Activated CD4-positive, CD25-positive, alpha-beta regulatory T cell treated with anti-CD3 and anti-CD28 coated beads, Interleukin-2, amount 50 U/mL, for 24 hours (primary cell): ENCODE measurements around the gene JMJD8.
A peak's percentile ranks its signal among the peaks of the same experiment; 100 is the strongest.

Experiments
- ATAC-seq, 2 donors: fragments of 150-1000 bp; cut with Tn5 transposase; one replicate each; pipeline ENCODE4 v1.10.0; 2021; ENCODE audit warnings: mild to moderate bottlenecking in 1 of 2, moderate library complexity in 1 of 2

JMJD8 gene

DNA sequence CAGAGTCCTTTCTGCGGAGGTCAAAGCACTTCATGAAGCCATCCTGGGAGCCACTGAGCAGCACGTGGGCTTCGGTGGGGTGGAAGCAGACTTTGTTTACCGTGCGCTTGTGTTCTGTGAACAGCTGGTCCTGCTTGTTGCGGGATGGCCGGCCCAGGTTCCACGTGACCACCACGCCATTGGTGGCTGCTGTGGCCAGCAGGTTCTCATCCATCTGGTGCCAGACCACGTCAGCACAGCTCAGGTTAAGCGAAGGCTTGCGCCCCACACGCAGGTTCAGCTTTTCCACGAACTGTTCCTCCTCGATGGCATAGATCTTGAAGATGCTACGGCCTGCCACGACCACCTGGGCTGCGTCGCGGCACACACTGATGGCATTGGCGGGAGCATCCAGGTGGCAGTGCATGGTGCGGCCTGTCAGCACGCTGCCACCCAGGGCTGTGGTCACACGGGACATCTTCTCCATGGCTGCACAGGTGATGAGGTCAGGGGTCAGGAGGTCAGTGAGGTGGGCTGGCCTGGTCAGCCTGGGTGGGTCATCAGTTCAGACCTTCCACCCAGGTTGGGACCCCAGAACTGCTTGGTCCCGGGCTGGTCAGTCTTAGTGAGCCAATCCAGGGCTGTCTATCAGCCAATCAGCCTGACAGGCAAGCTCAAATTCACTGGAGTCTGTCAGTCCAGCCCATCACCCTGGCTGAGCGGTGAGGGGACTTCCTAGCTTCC is 5.2 kb upstream of the JMJD8 start:
- ATAC-seq = no peak

DNA sequence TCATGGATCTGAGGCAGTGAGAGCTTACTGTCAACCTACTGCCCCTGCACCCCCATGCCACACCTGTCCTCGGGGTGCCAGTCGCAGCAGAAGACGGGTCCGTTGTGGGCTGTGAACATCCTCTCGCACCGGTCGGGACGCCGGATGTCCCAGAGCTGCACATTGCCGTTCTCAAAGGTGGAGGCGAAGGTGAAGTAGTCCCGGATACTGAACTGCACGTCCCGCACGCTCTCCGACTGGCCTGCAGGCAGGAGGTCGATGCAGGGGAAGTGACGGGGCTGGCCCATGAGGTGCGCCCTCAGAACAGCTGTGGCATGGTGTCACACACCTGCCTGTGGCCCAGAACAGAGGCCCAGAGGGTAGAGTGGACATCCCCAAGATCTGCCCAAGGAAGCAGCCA is 3.4 kb upstream of the JMJD8 start:
- no peak for ATAC-seq

DNA sequence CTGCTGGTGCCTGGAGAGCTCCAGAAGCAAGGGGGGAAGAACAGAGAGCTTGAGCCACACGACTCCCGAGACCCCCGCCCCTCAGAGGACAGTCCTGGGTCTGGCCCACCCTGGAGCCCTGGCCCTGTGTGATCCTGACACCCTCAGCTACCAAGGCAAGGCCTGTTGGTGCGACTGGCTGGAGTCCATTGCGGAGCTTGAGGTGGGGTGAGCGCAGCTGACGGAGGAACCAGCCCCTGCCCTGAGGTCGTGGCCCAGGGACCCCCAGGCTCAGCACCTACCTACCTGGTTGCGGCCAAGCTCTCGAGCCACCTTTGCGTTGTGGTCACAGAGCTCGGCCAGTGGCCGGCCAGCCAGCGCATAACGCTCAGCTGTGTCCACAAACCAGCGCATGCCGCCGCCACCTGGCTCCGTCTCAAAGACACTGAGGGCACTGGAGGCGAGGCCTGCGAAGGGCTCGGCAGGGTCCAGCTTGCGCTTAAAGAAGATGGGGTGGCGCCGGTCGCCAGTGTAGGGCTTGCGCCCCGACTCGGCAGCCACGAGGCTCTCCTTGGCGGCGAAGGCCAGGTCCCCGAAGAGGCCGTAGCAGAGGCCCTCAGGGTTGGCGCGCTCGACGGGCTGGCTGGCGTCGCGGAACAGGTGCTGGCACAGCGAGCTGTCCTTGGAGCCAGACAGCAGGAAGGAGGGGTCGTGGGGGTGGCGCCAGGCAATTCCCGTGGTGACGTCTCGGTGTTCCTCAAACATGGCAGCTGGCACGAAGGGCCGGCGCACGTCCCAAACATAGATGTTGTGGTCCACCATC is 2.5 kb upstream of the JMJD8 start:
- ATAC-seq = no peak

DNA sequence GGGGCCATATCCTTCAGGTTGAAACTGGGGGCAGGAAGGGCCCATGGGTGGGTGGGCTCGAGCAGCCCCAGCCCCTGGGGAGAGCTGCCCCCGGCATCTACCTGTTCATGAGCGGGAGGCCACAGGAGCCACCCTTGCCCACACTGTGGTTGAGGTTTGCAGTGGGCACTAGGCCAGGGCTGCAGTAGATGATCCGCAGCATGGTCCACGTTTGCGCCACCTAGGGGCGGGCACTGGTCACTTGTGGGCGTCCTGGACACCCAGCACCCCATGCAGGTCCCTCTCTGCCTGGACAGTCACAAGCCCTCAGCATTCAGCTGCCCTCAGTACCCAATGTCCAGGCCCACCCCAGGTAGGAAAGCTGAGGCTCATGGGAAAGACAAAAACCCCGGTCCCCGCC is 1.8 kb upstream of the JMJD8 start:
- no peak for ATAC-seq

DNA sequence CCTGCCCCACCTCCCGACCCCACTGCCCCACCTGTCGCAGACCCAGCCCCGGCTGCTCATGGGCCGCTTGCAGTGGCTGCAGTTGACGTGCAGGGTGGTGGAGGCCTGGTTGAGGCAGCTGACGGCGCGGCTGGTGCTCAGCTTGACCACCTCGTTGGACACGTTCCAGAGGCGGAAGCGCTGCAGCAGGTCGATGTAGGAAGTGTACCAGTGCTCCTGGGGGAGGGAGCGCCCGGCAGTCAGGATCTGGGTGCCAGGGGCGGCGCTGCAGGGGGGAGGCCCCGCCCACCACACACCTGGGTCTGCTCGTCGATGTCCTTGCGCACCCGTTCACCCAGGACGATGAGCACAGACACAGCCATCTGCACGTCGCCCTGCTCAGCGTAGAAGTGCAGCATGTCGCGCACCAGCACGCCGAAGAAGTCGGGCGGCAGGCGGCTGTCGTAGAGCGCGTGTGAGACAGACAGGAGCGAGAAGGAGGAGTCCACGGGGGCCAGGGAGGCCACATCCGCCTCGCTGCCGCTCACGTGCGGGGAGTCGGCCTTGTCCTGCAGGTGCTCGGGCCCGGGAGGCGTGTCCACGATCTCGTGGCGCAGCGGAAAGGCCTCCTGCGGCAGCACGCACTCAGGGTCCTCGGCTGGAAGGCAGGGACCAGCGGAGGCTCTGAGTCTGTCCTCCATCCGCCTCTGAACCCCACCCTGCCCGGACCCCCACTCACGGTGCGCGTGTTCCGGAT is 995 bp upstream of the JMJD8 start:
- ATAC-seq = no peak

DNA sequence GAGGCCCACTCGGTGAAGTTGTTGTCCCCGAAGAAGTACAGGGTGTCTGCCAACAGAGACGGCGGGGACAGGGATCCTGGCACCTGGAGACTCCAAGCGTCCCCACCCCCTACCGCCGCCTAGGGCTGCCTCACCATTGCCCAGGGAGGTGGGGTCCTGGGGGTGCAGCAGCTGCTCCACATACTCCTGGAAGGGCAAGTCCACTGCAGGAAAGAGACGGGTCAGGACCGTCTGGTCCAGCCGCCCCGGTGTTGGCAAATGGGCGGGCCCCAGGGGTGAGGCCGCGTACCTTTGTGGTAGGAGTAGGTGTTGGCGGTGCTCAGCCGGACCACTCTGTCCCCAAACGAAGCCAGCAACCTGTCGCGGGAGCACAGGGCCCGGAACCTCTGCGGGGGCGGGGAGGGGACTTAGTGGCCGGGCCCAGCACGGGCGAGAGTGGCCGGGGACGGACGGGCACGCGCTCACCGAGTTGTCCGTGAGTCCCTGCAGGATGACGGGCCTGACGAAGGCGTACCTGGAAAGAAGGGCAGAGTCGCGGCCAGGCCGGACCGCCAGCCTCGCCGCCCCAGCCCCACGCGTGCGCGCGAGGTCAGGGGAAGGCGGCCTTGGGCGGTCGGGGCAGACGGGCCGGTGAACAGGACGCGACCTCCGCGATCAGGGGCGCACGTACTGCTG is 601 bp downstream of the JMJD8 start:
- no peak for ATAC-seq

DNA sequence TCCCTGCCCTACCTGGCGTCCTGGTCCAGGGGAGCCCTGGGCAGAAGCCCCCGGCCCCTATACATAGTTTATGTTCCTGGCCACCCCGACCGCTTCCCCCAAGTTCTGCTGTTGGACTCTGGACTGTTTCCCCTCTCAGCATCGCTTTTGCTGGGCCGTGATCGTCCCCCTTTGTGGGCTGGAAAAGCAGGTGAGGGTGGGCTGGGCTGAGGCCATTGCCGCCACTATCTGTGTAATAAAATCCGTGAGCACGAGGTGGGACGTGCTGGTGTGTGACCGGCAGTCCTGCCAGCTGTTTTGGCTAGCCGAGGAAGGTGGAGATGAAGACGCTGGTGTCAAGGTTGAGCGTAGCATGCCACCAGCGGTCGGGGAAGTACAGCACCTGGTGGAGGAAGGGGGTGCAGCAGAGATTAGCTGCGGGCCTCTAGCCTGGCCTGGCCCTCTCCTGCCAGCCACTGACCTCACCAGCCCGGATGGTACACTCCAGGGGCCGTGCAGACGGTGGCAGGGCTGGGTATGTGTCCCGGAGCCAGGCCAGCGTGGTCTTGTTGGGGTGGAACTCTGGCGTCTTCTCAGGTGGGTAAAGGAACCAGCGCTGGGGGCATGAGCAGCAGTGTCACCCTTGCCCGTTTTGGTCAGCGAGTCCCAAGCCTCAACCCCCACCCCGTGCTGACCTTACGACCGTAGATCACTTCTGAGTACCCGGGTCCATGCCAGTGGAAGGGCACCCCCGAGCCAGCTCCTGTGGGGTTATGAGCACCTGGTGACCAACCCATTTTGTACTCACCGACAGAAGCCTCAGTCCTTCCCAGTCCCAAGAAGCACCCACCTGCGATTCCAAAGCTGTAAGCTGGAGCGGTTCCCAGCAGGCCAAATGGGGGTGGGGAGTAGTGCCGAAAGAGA is 1.4 kb downstream of the JMJD8 start:
- no peak for ATAC-seq

DNA sequence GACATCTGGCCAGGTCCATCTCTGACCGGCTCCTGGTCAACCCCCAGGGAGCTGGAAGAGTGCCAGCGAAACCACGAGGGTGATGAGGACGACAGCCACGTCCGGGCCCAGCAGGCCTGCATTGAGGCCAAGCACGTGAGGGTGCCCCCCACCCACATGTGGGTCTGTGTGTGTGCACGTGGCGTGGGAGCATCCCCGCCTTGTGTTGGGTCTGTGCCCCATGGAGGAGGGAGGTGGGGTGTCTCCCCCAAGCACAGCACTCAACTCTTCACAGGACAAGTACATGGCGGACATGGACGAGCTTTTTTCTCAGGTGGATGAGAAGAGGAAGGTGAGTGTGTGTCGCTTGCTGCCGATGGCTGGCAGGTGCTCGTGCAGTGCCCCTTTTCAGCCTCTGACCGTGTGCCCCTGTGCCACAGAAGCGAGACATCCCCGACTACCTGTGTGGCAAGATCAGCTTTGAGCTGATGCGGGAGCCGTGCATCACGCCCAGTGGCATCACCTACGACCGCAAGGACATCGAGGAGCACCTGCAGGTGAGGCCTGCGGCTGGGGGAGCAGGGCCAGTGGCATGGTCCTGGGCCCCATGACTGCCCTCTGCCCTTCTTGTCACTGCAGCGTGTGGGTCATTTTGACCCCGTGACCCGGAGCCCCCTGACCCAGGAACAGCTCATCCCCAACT is 2.2 kb downstream of the JMJD8 start:
- ATAC-seq = no peak

DNA sequence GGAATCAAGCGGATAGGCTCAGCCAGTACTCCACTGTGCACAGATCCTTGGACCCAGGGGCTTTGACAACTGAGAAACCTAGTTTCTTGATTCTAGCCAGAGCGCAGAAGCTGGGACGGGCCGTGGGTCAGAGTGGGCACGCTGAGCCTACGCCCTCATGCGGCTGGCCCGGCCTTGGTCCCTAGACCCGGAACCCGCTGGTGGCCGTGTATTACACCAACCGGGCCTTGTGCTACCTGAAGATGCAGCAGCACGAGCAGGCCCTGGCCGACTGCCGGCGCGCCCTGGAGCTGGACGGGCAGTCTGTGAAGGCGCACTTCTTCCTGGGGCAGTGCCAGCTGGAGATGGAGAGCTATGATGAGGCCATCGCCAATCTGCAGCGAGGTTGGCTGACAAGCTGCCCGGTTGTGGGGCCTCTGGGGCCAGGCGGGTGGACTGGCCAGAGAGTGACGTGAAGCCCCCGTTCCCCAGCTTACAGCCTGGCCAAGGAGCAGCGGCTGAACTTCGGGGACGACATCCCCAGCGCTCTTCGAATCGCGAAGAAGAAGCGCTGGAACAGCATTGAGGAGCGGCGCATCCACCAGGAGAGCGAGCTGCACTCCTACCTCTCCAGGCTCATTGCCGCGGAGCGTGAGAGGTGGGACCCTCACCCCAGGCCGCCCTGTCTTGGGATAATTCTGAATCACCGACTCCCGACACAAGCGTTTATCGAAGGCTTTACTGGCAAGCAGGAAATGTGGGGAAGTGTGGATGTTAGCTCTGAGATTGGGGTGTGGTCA is 3.0 kb downstream of the JMJD8 start:
- ATAC-seq = no peak

DNA sequence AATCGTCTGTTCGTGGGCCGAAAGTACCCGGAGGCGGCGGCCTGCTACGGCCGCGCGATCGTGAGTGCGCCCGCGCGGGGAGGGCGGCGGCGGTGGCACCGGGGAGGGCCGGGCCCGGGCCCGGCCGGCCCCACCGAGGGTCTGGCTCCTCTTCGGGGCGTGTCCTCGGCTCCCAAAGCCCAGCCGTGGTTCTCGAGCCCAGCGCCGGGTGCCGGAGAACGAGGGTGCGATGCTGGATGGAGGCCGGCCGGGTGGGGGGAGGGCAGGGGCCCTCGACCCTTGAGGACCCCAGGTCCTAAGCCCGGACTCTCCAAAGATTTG is 3.5 kb downstream of the JMJD8 start:
- ATAC-seq = no peak

DNA sequence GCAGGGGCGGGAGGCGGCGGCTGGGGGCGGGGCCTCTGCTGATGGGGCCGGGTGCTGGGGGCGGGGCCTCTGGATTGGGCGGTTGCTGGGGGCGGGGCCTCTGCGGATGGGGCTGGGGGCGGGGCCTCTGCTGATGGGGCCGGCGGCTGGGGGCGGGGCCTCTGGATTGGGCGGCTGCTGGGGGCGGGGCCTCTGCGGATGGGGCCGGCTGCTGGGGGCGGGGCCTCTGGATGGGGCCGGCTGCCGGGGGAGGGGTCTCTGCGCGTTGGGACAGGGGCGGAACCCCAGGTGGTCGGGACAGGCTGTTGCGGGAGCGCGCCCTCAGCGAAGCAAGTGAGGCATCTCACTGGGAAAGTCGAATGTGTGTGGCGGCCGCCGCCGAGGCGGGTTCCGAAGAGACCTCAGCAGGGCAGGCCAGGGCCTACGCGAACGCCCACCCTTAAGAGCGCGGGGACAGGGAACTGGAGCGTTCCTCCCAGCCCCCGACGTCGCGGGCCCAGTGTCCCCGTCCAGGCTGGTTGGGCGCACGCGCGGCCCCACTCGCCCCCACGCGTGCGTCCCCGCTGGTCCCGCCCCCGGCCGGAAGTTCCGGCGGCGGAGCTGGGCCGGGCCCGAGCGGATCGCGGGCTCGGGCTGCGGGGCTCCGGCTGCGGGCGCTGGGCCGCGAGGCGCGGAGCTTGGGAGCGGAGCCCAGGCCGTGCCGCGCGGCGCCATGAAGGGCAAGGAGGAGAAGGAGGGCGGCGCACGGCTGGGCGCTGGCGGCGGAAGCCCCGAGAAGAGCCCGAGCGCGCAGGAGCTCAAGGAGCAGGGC is 4.1 kb downstream of the JMJD8 start, which contains the start of gene STUB1:
STUB1 (plus strand) TSS at position 597 of the 811 bp plus-strand sequence; CDS start at position 713, 116 bp downstream.
- peak; percentile 47 to 49 for ATAC-seq

DNA sequence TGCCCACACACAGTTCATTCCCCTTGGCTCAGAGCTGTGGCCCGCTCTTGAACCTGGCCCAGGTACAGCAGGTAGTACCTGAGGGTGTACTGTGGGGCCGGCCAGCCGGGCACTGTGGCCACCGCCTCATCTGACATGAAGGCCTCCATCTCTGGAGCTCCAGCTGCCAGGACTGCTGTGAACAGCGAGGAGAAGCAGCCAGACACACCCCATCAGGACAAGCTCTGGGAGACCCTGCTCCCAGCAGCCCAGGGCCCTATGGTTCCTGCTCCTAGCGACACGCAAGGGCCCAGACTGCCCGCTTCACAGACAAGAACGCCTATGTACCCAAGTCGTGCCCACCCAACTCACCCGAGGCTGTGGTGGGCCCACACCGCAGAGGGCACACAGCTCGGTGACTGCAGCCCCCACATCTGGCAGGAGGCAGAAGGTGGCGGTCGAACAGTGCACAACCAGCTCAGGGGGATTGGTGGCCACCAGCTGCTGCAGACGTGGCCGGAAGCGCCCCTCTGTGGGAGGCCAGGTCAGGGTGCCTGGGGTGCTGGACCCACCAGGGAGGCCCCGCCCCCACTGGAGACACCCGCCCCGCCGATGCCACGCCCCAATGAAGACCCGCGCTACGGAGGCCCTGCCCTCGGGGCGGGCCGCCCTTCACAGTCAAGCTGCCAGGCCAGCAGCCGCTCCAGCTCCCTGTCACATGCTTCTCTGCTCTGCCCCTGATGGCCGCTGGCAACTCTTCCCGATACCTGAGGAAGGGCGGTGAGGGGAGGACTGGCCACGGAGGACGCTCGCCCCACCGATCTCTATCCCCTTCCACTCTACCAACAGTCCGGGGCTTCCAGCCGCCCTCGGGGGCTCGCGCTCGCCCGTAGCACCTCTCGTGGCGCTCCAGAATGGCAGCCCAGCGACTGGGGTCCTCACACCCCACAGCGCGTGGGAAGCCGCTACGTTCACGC is 5.0 kb downstream of the JMJD8 start:
- ATAC-seq = peak; percentile 5 to 6

DNA sequence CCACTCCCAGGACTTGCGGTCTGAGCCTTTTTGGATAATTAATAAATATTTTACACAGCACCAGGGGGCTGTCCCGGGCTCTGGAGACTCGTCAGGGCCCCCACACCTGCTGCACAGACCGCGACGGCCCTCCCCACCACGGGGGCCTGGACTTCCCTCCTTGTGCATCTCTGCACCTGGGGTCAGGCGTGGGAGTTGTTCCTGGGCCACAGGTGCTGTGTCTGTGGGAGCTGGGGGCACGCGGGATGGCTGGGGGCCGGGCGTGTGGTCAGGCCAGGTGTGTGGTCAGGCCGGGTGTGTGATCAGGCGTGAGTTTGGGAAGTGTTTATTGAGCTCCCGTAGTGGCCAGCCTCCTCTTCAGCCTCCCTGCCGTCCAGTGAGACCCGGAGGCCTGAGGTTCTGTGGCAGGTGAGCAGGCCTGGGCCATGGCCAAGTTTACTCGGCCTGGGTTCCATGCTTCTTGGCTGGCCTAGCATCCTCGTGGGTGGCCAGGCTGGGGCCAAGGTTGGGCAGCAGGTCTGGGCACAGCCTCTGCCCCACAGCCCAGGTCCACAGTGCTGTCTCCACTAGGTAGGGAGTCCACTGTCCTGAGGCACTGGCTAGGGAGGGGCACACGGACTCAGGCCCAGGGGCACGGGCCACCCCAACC is 5.8 kb downstream of the JMJD8 start:
- ATAC-seq = no peak

DNA sequence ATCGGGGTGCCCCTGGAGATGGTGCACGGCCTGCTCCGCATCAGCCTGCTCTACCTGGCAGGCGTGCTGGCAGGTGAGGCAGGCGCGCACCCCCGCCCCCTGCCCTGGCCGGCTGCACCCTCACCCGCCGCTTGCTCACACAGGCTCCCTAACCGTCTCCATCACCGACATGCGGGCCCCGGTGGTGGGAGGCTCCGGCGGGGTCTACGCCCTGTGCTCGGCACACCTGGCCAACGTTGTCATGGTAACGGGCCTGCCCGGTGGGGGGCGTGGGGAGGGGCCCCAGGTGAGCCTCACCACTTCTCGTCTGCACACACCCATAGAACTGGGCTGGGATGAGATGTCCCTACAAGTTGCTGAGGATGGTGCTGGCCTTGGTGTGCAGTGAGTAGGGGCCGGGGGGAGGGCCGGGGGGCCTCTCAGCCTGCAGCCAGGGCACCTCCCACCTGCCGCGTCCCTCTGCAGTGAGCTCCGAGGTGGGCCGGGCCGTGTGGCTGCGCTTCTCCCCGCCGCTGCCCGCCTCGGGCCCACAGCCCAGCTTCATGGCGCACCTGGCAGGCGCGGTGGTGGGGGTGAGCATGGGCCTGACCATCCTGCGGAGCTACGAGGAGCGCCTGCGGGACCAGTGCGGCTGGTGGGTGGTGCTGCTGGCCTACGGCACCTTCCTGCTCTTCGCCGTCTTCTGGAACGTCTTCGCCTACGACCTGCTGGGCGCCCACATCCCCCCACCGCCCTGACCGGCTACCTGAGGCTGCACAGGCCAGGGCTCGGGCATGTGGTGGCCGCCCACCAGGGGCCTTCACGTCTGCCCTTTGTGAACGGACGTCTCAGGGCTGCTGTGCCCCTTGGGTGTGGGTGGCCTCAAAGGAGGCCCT is 6.6 kb downstream of the JMJD8 start:
- no peak for ATAC-seq

DNA sequence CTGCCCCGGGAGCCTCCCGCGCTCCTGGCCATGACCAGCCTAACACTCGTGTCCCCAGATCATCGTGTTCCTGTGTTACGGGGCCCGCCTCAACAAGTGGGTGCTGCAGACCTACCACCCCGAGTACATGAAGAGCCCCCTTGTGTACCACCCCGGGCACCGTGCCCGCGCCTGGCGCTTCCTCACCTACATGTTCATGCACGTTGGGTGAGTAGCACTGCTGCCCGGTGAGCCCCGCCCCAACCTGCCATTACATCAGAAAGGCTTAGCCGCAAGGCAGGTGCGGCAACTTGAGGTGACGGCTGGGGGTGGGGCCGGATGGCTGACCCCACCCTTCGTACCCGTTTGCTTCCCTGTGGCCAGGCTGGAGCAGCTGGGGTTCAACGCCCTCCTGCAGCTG is 7.2 kb downstream of the JMJD8 start:
- no peak for ATAC-seq

DNA sequence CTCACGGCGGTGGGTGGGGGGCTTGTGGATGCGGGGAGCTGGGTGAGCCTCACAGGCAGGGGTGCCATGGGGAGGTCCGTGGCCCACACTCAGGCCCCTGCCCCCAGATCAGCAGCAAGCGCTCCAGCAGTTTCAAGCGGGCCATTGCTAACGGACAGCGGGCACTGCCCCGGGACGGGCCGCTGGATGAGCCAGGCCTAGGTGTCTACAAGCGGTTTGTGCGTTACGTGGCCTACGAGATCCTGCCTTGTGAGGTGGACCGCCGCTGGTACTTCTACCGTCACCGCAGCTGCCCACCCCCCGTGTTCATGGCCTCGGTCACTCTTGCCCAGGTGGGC is 7.6 kb downstream of the JMJD8 start:
- ATAC-seq = no peak
